ENCODE measurements around the gene FBL. TPM values are rescaled to one million over a fixed set of nuclear protein-coding genes. Genes with fewer than 3 reads are reported as not detected.
A peak's percentile ranks its signal among the peaks of the same experiment; 100 is the strongest.
"Not testable (repeated sequence)": the region's sequence is repeated elsewhere in the genome, so short reads cannot be mapped to it uniquely, and the experiment has no call there.

Gene FBL
- total RNA-seq, 1 experiment from 2014 or later = 576 TPM

DNA sequence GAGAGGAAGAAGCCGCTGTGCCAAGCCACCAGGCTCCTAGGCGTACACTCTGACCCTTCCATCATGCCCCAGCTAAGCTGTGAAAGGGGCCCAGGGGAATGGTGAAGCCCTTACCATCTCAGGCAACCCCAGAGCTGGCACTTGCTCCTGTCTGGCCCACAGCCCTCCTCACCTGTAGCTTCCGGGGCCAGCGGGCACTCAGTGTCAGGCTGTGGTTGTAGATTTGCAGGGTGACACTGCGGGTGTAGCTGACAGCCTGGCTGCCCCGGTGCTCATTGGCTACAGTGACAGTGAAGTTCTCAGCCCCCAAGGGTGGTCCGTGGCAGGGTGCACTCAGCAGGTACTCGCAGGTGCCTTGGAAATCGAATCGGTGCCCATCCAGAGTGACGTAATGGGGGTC lies 30.3 kb upstream of the FBL start:
- POLR2A ChIA-PET, ATAC-seq: not testable (repeated sequence)

DNA sequence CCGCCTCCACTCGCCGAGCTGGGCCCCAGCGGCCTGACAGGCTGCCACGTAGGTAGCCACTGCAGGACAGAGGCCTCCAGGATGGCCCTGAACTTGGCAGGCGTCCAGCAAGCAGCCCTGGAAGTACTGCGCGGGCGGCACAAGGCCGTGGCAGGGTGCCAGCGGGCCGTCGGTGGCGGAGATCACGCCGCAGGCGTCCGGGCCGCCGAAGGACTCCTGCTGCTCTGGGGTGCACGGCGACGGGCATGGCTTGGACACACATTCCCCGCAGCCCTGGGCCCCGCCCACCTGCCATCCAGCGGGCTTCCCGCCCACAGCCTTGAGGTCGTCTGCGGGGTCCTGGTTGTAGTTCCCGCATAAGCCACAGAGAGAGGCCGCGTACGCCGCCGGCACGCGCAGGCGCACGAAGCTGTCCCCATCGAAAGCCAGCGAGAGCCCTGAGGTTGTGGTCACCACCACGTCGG lies 29.3 kb upstream of the FBL start:
- CTCF ChIA-PET; H3K4me1 Mint-ChIP-seq; H3K36me3 Mint-ChIP-seq; H3K9me3 Mint-ChIP-seq; H3K27ac Mint-ChIP-seq; POLR2A ChIA-PET; H3K27me3 Mint-ChIP-seq (ENCODE audit: low read depth); H3K4me3 Mint-ChIP-seq: not testable (repeated sequence)
- 0 out of 2 replicates have a peak, but pooled peaks have one; percentile 36 for ATAC-seq
- DNase-seq (ENCODE audit: low spot score) = peak; percentile 44

More for the DNA sequence above, 30.3 kb upstream of the FBL start:
- DNase-seq (ENCODE audit: low spot score); H3K27ac Mint-ChIP-seq; H3K4me1 Mint-ChIP-seq; H3K9me3 Mint-ChIP-seq; H3K27me3 Mint-ChIP-seq (ENCODE audit: low read depth); H3K4me3 Mint-ChIP-seq; CTCF ChIA-PET; H3K36me3 Mint-ChIP-seq: not testable (repeated sequence)

DNA sequence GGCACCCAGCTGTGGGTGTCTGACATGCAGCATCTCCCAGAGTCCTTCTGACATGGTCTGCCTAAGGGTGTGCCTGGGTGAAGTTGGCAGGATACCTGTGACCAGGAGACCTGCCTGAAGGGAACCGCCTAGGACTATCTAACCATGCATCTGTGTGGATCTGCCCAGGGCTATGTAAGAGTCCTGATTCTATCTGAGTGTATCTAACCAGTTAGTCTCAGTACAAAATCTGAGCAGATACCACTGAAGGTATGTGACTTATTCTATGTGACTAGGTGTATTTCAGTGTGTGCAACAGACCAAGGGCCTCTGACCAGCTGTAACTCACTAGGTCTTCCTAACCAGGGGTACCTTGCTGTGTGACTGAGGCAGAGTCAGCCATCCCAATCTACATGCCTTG lies 28.2 kb upstream of the FBL start:
- ChIA-PET CTCF (no interaction called here), POLR2A (no interaction called here)
- H3K27ac Mint-ChIP-seq = no peak overlapping the region
- H3K4me1 Mint-ChIP-seq = peaks cover 8% of the 10 kb centered on the region
- ATAC-seq (no peak), DNase-seq (ENCODE audit: low spot score) (no peak)
- peaks cover 3% of the 10 kb centered on the region; the same call in 1 of the 2 replicates for H3K27me3 Mint-ChIP-seq (ENCODE audit: low read depth)
- H3K4me3 Mint-ChIP-seq = no peak overlapping the region
- H3K9me3 Mint-ChIP-seq = no peaks in the 10 kb centered on the region
- no peaks in the 10 kb centered on the region for H3K36me3 Mint-ChIP-seq
- TF ChIP-seq, protein P1, sequence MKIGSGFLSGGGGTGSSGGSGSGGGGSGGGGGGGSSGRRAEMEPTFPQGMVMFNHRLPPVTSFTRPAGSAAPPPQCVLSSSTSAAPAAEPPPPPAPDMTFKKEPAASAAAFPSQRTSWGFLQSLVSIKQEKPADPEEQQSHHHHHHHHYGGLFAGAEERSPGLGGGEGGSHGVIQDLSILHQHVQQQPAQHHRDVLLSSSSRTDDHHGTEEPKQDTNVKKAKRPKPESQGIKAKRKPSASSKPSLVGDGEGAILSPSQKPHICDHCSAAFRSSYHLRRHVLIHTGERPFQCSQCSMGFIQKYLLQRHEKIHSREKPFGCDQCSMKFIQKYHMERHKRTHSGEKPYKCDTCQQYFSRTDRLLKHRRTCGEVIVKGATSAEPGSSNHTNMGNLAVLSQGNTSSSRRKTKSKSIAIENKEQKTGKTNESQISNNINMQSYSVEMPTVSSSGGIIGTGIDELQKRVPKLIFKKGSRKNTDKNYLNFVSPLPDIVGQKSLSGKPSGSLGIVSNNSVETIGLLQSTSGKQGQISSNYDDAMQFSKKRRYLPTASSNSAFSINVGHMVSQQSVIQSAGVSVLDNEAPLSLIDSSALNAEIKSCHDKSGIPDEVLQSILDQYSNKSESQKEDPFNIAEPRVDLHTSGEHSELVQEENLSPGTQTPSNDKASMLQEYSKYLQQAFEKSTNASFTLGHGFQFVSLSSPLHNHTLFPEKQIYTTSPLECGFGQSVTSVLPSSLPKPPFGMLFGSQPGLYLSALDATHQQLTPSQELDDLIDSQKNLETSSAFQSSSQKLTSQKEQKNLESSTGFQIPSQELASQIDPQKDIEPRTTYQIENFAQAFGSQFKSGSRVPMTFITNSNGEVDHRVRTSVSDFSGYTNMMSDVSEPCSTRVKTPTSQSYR (CRISPR knock-in tag; IDR thresholded peaks at IDR 0.05) = no peak
- TF ChIP-seq, protein P2, sequence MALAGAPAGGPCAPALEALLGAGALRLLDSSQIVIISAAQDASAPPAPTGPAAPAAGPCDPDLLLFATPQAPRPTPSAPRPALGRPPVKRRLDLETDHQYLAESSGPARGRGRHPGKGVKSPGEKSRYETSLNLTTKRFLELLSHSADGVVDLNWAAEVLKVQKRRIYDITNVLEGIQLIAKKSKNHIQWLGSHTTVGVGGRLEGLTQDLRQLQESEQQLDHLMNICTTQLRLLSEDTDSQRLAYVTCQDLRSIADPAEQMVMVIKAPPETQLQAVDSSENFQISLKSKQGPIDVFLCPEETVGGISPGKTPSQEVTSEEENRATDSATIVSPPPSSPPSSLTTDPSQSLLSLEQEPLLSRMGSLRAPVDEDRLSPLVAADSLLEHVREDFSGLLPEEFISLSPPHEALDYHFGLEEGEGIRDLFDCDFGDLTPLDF (CRISPR knock-in tag; IDR thresholded peaks at IDR 0.05) = no peak
- TF ChIP-seq JUN (CRISPR knock-in tag; IDR thresholded peaks at IDR 0.05) (no peak), NFYB (CRISPR knock-in tag; conservative IDR thresholded peaks at IDR 0.05; ENCODE audit: low read depth) (no peak), CREB1 (CRISPR knock-in tag; IDR thresholded peaks at IDR 0.05) (no peak), ZNF396 (CRISPR knock-in tag; IDR thresholded peaks at IDR 0.05; ENCODE audit: borderline replicate concordance) (no peak), NFATC4 (CRISPR knock-in tag; IDR thresholded peaks at IDR 0.05) (no peak), GABPB1 (CRISPR knock-in tag; IDR thresholded peaks at IDR 0.05) (no peak), FOXK1 (CRISPR knock-in tag; IDR thresholded peaks at IDR 0.05) (no peak)
- TF ChIP-seq, protein P3, sequence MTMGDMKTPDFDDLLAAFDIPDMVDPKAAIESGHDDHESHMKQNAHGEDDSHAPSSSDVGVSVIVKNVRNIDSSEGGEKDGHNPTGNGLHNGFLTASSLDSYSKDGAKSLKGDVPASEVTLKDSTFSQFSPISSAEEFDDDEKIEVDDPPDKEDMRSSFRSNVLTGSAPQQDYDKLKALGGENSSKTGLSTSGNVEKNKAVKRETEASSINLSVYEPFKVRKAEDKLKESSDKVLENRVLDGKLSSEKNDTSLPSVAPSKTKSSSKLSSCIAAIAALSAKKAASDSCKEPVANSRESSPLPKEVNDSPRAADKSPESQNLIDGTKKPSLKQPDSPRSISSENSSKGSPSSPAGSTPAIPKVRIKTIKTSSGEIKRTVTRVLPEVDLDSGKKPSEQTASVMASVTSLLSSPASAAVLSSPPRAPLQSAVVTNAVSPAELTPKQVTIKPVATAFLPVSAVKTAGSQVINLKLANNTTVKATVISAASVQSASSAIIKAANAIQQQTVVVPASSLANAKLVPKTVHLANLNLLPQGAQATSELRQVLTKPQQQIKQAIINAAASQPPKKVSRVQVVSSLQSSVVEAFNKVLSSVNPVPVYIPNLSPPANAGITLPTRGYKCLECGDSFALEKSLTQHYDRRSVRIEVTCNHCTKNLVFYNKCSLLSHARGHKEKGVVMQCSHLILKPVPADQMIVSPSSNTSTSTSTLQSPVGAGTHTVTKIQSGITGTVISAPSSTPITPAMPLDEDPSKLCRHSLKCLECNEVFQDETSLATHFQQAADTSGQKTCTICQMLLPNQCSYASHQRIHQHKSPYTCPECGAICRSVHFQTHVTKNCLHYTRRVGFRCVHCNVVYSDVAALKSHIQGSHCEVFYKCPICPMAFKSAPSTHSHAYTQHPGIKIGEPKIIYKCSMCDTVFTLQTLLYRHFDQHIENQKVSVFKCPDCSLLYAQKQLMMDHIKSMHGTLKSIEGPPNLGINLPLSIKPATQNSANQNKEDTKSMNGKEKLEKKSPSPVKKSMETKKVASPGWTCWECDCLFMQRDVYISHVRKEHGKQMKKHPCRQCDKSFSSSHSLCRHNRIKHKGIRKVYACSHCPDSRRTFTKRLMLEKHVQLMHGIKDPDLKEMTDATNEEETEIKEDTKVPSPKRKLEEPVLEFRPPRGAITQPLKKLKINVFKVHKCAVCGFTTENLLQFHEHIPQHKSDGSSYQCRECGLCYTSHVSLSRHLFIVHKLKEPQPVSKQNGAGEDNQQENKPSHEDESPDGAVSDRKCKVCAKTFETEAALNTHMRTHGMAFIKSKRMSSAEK (CRISPR knock-in tag; IDR thresholded peaks at IDR 0.05; ENCODE audit: borderline replicate concordance) = no peak
- TF ChIP-seq, protein P4, sequence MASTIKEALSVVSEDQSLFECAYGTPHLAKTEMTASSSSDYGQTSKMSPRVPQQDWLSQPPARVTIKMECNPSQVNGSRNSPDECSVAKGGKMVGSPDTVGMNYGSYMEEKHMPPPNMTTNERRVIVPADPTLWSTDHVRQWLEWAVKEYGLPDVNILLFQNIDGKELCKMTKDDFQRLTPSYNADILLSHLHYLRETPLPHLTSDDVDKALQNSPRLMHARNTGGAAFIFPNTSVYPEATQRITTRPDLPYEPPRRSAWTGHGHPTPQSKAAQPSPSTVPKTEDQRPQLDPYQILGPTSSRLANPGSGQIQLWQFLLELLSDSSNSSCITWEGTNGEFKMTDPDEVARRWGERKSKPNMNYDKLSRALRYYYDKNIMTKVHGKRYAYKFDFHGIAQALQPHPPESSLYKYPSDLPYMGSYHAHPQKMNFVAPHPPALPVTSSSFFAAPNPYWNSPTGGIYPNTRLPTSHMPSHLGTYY (CRISPR knock-in tag; IDR thresholded peaks at IDR 0.05) = no peak
- TF ChIP-seq, protein P5, sequence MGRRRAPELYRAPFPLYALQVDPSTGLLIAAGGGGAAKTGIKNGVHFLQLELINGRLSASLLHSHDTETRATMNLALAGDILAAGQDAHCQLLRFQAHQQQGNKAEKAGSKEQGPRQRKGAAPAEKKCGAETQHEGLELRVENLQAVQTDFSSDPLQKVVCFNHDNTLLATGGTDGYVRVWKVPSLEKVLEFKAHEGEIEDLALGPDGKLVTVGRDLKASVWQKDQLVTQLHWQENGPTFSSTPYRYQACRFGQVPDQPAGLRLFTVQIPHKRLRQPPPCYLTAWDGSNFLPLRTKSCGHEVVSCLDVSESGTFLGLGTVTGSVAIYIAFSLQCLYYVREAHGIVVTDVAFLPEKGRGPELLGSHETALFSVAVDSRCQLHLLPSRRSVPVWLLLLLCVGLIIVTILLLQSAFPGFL (CRISPR knock-in tag; IDR thresholded peaks at IDR 0.05; ENCODE audit: borderline replicate concordance) = no peak
- TF ChIP-seq, protein P6, sequence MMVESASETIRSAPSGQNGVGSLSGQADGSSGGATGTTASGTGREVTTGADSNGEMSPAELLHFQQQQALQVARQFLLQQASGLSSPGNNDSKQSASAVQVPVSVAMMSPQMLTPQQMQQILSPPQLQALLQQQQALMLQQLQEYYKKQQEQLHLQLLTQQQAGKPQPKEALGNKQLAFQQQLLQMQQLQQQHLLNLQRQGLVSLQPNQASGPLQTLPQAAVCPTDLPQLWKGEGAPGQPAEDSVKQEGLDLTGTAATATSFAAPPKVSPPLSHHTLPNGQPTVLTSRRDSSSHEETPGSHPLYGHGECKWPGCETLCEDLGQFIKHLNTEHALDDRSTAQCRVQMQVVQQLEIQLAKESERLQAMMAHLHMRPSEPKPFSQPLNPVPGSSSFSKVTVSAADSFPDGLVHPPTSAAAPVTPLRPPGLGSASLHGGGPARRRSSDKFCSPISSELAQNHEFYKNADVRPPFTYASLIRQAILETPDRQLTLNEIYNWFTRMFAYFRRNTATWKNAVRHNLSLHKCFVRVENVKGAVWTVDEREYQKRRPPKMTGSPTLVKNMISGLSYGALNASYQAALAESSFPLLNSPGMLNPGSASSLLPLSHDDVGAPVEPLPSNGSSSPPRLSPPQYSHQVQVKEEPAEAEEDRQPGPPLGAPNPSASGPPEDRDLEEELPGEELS (CRISPR knock-in tag; IDR thresholded peaks at IDR 0.05) = no peak
- TF ChIP-seq, protein P7, sequence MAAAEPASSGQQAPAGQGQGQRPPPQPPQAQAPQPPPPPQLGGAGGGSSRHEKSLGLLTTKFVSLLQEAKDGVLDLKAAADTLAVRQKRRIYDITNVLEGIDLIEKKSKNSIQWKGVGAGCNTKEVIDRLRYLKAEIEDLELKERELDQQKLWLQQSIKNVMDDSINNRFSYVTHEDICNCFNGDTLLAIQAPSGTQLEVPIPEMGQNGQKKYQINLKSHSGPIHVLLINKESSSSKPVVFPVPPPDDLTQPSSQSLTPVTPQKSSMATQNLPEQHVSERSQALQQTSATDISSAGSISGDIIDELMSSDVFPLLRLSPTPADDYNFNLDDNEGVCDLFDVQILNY (CRISPR knock-in tag; IDR thresholded peaks at IDR 0.05) = no peak
